ENCODE results near the gene UBA3. TPM values are rescaled to one million over a fixed set of nuclear protein-coding genes. Genes with fewer than 3 reads are reported as not detected.

Gene UBA3
- total RNA-seq, 1 donor, result 77.1 TPM

DNA sequence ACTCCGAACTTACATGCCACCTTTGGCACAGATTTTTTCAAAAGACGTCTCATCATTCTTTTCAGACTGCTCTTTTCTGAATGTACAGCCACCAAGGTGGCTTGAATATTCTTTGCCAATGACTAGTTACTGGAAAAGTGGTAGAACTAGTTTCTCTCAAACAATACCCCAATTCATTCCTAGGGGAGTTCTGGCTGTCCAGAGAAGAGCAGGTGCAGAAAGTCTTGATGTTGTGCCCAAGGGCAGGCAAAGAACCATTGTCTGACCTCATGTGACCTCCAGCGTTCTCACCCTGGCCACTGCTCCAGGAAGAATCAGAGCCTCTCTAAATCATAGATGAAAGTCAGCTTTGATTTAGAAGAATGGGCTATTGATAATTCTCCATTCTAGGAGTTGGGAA lies 36.7 kb upstream of the UBA3 start:
- Histone ChIP-seq H3K4me2 (ENCODE audit: insufficient read depth, low read length) (no peak overlapping the region), H3K27ac (ENCODE audit: low read depth, low read length) (no peak overlapping the region)

DNA sequence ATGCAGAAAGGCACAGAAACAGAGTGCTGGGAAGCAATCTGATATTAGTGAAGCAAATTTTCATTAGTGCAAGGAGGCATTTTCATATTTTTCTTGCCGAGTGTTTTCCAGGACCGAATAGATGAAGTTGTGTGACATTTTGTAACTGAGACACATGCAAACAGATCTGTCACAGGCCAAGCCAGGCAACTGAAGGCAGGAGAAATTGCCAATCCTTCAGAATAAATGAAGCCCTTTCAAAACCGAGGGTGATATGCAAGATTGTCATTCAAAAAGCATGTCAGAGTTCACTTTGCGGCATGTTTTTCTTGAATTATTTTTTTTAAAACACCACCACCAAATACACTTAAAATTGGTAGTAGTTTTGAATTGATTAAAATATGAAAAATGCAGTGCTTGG lies 36.0 kb upstream of the UBA3 start:
- TF ChIP-seq, protein P1, sequence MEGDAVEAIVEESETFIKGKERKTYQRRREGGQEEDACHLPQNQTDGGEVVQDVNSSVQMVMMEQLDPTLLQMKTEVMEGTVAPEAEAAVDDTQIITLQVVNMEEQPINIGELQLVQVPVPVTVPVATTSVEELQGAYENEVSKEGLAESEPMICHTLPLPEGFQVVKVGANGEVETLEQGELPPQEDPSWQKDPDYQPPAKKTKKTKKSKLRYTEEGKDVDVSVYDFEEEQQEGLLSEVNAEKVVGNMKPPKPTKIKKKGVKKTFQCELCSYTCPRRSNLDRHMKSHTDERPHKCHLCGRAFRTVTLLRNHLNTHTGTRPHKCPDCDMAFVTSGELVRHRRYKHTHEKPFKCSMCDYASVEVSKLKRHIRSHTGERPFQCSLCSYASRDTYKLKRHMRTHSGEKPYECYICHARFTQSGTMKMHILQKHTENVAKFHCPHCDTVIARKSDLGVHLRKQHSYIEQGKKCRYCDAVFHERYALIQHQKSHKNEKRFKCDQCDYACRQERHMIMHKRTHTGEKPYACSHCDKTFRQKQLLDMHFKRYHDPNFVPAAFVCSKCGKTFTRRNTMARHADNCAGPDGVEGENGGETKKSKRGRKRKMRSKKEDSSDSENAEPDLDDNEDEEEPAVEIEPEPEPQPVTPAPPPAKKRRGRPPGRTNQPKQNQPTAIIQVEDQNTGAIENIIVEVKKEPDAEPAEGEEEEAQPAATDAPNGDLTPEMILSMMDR (IDR thresholded peaks at IDR 0.05; ENCODE audit: extremely low read depth, low read depth, low read length), result no peak
- no peak overlapping the region for H3K27ac ChIP-seq (ENCODE audit: low read depth, low read length)
- no peaks in the 10 kb centered on the region for H4K20me1 ChIP-seq (ENCODE audit: insufficient read depth, low read length)
- no peak for DNase-seq (ENCODE audit: insufficient read length, low spot score, missing footprints)
- peak overlapping the region; percentile 17 for H3K4me2 ChIP-seq (ENCODE audit: insufficient read depth, low read length)
- no peak overlapping the region for H2AFZ ChIP-seq (ENCODE audit: low read length)
- H3K36me3 ChIP-seq (ENCODE audit: insufficient read depth, low read length), result no peaks in the 10 kb centered on the region
- no peak overlapping the region for H3K4me3 ChIP-seq (ENCODE audit: insufficient read depth, low read length)
- no peaks in the 10 kb centered on the region for H3K27me3 ChIP-seq (ENCODE audit: insufficient read depth, low read length)
- H3K79me2 ChIP-seq (ENCODE audit: insufficient read depth, low read length), result no peaks in the 10 kb centered on the region
- no peaks in the 10 kb centered on the region for H3K9me3 ChIP-seq (ENCODE audit: low read depth, low read length)
- H3K4me1 ChIP-seq (ENCODE audit: insufficient read depth, low read length), result peaks cover 33% of the 10 kb centered on the region

More for the DNA sequence above, 36.7 kb upstream of the UBA3 start:
- TF ChIP-seq, protein P1 (IDR thresholded peaks at IDR 0.05; ENCODE audit: extremely low read depth, low read depth, low read length), result no peak
- H3K9me3 ChIP-seq (ENCODE audit: low read depth, low read length), result no peaks in the 10 kb centered on the region
- H4K20me1 ChIP-seq (ENCODE audit: insufficient read depth, low read length), result no peaks in the 10 kb centered on the region
- H3K4me1 ChIP-seq (ENCODE audit: insufficient read depth, low read length), result peaks cover 31% of the 10 kb centered on the region
- no peaks in the 10 kb centered on the region for H3K36me3 ChIP-seq (ENCODE audit: insufficient read depth, low read length)
- peak; percentile 26 for DNase-seq (ENCODE audit: insufficient read length, low spot score, missing footprints)
- H3K4me3 ChIP-seq (ENCODE audit: insufficient read depth, low read length), result no peak overlapping the region
- no peaks in the 10 kb centered on the region for H3K79me2 ChIP-seq (ENCODE audit: insufficient read depth, low read length)
- H3K27me3 ChIP-seq (ENCODE audit: insufficient read depth, low read length), result no peaks in the 10 kb centered on the region
- H2AFZ ChIP-seq (ENCODE audit: low read length), result no peak overlapping the region

DNA sequence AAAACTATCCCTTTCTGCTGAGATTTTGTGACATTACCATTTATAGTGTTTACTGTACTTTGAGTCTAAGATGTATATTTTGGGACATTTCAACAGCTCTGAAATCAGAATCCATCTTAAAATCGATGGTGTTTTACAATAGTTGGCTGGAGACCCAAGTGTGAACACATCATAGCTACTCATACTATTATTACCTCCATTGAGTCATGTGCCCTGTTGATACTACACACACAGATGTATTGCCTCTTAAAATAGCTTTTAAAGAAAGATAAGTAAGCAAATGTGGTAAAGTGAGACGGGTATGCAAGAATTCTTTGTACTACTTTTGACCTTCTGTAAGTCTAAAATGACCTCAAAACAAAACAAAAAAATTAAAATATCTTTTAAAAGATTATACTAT lies 35.6 kb upstream of the UBA3 start:
- Histone ChIP-seq H3K4me2 (ENCODE audit: insufficient read depth, low read length) (peak overlapping the region; percentile 17), H2AFZ (ENCODE audit: low read length) (no peak overlapping the region), H3K27ac (ENCODE audit: low read depth, low read length) (no peak overlapping the region), H4K20me1 (ENCODE audit: insufficient read depth, low read length) (no peaks in the 10 kb centered on the region), H3K27me3 (ENCODE audit: insufficient read depth, low read length) (no peaks in the 10 kb centered on the region), H3K36me3 (ENCODE audit: insufficient read depth, low read length) (no peaks in the 10 kb centered on the region), H3K4me1 (ENCODE audit: insufficient read depth, low read length) (peaks cover 37% of the 10 kb centered on the region), H3K4me3 (ENCODE audit: insufficient read depth, low read length) (no peak overlapping the region), H3K79me2 (ENCODE audit: insufficient read depth, low read length) (no peaks in the 10 kb centered on the region), H3K9me3 (ENCODE audit: low read depth, low read length) (no peaks in the 10 kb centered on the region)
- TF ChIP-seq, protein P1 (IDR thresholded peaks at IDR 0.05; ENCODE audit: extremely low read depth, low read depth, low read length), result no peak
- peak; percentile 45 for DNase-seq (ENCODE audit: insufficient read length, low spot score, missing footprints)

DNA sequence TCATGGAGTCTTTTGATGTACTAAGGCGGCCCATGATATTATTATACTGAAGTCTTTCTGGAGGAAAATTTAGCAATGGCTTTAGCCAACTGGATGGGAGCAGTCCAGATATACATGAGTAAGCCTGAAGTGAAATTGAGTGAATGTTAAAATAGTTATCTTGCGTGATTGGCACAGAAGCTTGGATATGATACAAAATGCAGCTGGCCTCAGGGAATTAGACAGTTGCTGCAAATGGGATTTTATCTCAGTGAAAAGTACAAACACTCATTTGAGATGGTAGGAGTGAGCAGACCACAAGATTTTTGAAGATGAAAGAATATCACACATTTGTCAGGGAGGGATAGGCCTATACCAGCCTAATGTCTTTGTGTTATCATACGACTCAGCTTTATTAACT lies 33.4 kb upstream of the UBA3 start:
- TF ChIP-seq, protein P1 (IDR thresholded peaks at IDR 0.05; ENCODE audit: extremely low read depth, low read depth, low read length), result no peak
- peaks cover 37% of the 10 kb centered on the region for H3K4me1 ChIP-seq (ENCODE audit: insufficient read depth, low read length)
- DNase-seq (ENCODE audit: insufficient read length, low spot score, missing footprints), result no peak
- no peaks in the 10 kb centered on the region for H3K9me3 ChIP-seq (ENCODE audit: low read depth, low read length)
- H2AFZ ChIP-seq (ENCODE audit: low read length), result no peak overlapping the region
- H3K4me3 ChIP-seq (ENCODE audit: insufficient read depth, low read length), result no peak overlapping the region
- H3K27me3 ChIP-seq (ENCODE audit: insufficient read depth, low read length), result no peaks in the 10 kb centered on the region
- H3K36me3 ChIP-seq (ENCODE audit: insufficient read depth, low read length), result no peaks in the 10 kb centered on the region
- H4K20me1 ChIP-seq (ENCODE audit: insufficient read depth, low read length), result no peaks in the 10 kb centered on the region
- peak overlapping the region; percentile 43 for H3K27ac ChIP-seq (ENCODE audit: low read depth, low read length)
- H3K4me2 ChIP-seq (ENCODE audit: insufficient read depth, low read length), result peak overlapping the region; percentile 49
- H3K79me2 ChIP-seq (ENCODE audit: insufficient read depth, low read length), result no peaks in the 10 kb centered on the region
